Measurements from ENCODE around the gene CEP126.

The CEP126 gene

GRCh38 chr11:101914738-101915426 is at the start of gene CEP126:
Gene CEP126 (plus strand): TSS chr11:101915010. CDS start chr11:101915285, 275 bp downstream.
- peak; percentile 88 for DNase-seq (ENCODE audit: low read depth)

GRCh38 chr11:101866619-101867491 is 48.0 kb upstream of the CEP126 start:
- DNase-seq (ENCODE audit: low read depth): no peak

GRCh38 chr11:101867951-101868350 is 46.9 kb upstream of the CEP126 start:
- DNase-seq (ENCODE audit: low read depth): no peak

- DNase-seq (ENCODE audit: low read depth): no peak
Measured at GRCh38 chr11:101870510-101870909, 44.3 kb upstream of the CEP126 start.

GRCh38 chr11:101872171-101872882 is 42.5 kb upstream of the CEP126 start:
- no peak for DNase-seq (ENCODE audit: low read depth)

- DNase-seq (ENCODE audit: low read depth): no peak
Measured at GRCh38 chr11:101880222-101880621, 34.6 kb upstream of the CEP126 start.

- no peak for DNase-seq (ENCODE audit: low read depth)
Measured at GRCh38 chr11:101881586-101881985, 33.2 kb upstream of the CEP126 start.

GRCh38 chr11:101885631-101886030 is 29.2 kb upstream of the CEP126 start:
- DNase-seq (ENCODE audit: low read depth): no peak

GRCh38 chr11:101889767-101890166 is 25.0 kb upstream of the CEP126 start:
- DNase-seq (ENCODE audit: low read depth): no peak

- no peak for DNase-seq (ENCODE audit: low read depth)
Measured at GRCh38 chr11:101894505-101894904, 20.3 kb upstream of the CEP126 start.

- no peak for DNase-seq (ENCODE audit: low read depth)
Measured at GRCh38 chr11:101907815-101908214, 7.0 kb upstream of the CEP126 start.

- DNase-seq (ENCODE audit: low read depth): no peak
Measured at GRCh38 chr11:101909087-101909486, 5.7 kb upstream of the CEP126 start.

- DNase-seq (ENCODE audit: low read depth): no peak
Measured at GRCh38 chr11:101912823-101913284, 2.0 kb upstream of the CEP126 start.

GRCh38 chr11:101913656-101914055 is 1.2 kb upstream of the CEP126 start:
- no peak for DNase-seq (ENCODE audit: low read depth)

GRCh38 chr11:101914341-101914737 is 471 bp upstream of the CEP126 start:
- DNase-seq (ENCODE audit: low read depth): no peak

- DNase-seq (ENCODE audit: low read depth): no peak
Measured at GRCh38 chr11:101915791-101916291, 1.0 kb downstream of the CEP126 start.

- no peak for DNase-seq (ENCODE audit: low read depth)
Measured at GRCh38 chr11:101916422-101916821, 1.6 kb downstream of the CEP126 start, which contains the start of gene ANGPTL5. Gene ANGPTL5 (minus strand): TSS chr11:101916522. CDS start chr11:101907909, 8,613 bp downstream.

GRCh38 chr11:101917226-101917625 is 2.4 kb downstream of the CEP126 start:
- DNase-seq (ENCODE audit: low read depth): no peak

GRCh38 chr11:101920992-101921391 is 6.2 kb downstream of the CEP126 start:
- no peak for DNase-seq (ENCODE audit: low read depth)

- no peak for DNase-seq (ENCODE audit: low read depth)
Measured at GRCh38 chr11:101923554-101923953, 8.7 kb downstream of the CEP126 start.

- no peak for DNase-seq (ENCODE audit: low read depth)
Measured at GRCh38 chr11:101929294-101929915, 14.6 kb downstream of the CEP126 start.

GRCh38 chr11:101931692-101932091 is 16.9 kb downstream of the CEP126 start:
- DNase-seq (ENCODE audit: low read depth): no peak

Data from activated T-cell treated with anti-CD3 and anti-CD28 coated beads for 1 hour (primary cell).